Kasumi-1 (cell line): ENCODE data around the gene TATDN2.

Experiments
- DNase-seq, 2 experiments: peaks; one replicate each; lab custom pipeline; 2025; lab: John Stamatoyannopoulos, UW

Gene TATDN2

GRCh38 chr3:10248184-10248983, at the start of gene TATDN2:
Gene TATDN2 (plus strand): TSS chr3:10248459. CDS start chr3:10249201, 742 bp downstream.
- peak; percentile 94 for DNase-seq

DNA sequence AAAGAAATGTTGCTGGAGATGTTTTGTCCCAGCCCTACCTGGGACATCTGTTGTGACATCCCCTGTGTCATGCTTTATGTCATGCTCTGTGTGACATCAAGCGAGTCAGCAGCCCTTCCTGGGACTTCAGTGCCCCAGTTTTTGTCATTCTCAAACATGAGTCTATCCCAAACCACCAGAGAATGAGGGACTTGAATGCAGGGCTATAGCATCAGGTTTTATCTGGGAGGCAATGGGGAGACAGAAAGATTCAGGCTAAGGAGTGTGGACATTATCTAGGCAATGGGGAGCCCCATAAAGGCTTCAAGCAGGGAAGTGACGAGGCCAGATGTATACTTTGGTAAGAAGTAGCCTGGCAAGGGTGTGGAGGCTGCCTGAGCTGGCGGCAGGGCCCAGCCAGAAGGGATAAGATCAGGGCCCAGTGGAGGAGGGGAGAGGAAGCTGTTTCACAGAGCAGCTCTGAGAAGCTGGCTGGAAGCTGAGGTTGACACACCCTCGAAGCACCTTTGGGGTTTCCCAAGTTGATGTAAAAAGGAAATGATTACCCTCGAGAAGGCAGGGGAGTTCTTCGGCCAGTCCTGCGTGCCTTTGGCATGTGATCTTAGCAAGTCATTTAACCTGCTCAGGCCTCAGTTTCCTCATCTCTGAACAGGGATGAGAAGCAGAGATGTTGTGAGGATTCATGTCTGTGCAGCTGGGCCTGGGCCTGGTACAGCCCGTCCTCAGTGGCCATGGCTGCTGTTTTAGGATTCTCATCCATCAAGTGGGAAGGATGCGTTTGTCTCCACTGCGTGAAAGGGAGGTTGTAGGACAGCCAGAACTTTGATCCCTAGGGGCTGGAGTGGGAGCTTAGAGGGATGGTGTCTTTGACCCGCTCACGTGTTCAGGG, 49.3 kb upstream of the TATDN2 start:
- peak in 1 of 2 experiments; percentile 17 for DNase-seq

DNA sequence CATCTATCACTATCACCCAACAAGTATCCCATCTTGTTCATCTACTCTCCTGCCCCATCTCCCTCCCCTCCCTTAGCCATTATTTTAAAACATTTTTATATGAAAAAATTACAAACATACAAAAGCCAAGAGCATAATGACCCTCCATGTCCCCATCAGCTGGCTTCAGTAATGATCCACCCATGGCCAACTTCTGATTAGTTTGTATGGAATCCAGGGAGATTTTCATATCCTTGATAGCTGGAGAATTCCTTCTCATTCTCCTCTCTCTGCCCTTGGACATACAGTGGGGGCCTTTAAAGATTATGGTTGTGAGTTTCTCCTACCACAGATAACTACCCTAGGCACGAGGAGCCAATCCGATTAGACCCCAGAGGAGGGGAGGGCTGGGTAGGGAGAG, 43.3 kb upstream of the TATDN2 start:
- DNase-seq, result no peak

DNA sequence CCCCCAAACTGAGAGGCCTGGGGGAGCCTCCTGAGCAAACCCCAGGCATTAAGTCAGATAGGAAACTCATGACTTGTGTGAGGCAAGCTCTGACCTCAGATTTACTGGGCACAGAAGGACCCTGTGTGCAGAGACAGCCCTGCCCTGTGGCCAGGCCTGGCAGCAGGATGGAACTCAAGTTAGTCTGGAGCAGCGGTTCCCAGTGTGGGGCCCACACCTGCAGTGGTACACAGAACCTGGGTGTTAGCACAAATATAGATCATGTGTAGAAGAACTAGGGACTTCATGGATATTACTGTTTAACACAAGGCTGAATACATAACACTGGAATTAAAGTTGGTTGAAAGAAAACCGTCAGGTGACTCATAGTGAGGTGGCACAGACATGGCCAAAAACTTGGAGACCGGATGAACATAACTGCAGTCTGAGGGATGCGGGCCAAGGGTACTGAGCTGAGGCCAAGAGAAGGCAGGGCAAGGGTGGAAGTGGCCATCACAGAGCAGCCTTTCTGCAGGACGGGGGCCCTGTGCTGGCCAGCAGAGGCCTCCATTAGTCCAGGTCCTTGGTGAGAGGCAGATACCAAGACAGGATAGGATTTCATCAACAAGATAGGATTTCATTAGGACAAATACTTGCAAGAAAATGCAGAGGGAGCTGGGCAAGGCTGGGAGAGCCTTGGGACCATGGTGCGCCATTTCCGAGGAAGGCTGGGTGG, 42.7 kb upstream of the TATDN2 start:
- DNase-seq, result no peak

GRCh38 chr3:10206166-10206511, 42.1 kb upstream of the TATDN2 start:
- DNase-seq, result no peak

DNA sequence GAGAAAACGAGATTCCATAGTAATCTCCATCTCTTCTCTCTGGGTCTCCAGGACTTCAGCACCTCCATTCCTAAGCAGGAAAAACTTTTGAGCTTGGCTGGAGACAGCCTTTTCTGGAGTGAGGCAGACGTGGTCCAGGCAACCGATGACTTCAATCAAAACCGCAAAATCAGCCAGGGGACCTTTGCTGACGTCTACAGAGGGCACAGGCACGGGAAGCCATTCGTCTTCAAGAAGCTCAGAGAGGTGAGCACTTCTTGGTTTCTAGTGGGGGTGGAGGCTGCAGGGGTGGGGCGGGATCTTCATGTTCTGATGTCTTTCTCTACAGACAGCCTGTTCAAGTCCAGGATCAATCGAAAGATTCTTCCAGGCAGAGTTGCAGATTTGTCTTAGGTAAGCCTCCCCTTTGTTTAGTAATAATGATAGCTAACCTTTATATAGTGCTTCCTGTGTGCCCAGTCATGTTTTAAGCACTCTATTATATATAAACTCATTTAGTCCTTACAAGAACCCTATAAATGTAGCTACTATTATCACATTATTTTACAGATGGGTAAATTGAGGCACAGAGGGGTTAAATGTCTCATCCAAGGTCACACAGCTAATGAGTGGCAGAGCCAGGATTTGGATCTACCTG, 35.0 kb upstream of the TATDN2 start:
- no peak for DNase-seq

DNA sequence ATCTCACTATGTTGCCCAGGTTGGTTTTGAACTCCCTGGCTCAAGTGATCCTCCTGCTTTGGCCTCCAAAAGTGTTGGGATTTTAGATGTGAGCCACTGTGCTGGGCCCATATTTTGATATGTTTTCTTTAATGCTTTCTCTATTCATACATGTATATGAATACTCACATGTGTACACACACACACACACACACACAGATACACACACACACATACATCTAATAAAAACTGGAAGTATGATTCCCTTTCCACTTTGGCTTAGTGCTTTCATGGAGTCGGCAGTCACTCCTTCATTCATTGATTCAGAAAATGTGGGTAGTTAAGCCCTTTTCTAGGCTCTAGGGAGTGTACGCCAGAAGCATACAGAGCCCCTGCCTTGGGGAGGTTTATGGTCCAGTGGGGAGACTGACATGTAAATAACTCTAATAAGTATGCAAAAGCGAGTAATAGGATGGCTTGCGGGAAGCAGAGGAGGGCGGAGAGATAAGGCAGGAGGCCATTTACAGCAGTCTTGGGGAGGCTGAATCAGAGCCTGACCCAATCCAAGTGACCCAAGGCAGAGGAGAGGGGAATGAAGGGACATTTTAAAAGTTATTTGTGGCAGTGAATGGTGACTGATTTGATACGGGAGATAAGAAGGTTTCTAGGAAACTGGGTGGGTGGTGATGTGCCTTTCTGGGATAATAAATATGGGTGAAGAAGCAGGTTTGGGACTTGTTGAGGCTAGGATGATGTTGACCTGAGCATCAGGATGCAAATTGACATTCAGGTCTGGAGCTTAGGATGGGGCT, 32.5 kb upstream of the TATDN2 start:
- DNase-seq, result no peak

DNA sequence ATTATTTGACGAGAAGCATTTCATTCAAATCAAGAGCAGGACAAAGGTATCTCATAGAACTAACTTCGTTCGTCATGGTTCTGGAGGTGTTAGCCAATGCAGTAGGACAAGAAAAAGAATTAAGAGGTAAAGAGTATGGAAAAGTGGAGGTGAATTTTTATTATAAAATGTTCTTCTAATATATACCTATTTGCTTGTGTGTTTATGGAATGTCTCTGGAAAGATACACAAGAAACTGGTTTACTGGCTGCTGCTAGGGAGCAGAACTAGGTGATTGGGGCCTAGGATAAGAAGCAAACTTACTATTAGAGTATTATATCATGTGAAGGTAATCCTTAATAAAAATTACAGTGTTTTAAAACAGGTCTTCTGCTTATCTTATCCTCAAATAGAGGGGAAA, 30.9 kb upstream of the TATDN2 start:
- DNase-seq, result no peak

GRCh38 chr3:10219737-10220136, 28.5 kb upstream of the TATDN2 start:
- DNase-seq, result no peak

DNA sequence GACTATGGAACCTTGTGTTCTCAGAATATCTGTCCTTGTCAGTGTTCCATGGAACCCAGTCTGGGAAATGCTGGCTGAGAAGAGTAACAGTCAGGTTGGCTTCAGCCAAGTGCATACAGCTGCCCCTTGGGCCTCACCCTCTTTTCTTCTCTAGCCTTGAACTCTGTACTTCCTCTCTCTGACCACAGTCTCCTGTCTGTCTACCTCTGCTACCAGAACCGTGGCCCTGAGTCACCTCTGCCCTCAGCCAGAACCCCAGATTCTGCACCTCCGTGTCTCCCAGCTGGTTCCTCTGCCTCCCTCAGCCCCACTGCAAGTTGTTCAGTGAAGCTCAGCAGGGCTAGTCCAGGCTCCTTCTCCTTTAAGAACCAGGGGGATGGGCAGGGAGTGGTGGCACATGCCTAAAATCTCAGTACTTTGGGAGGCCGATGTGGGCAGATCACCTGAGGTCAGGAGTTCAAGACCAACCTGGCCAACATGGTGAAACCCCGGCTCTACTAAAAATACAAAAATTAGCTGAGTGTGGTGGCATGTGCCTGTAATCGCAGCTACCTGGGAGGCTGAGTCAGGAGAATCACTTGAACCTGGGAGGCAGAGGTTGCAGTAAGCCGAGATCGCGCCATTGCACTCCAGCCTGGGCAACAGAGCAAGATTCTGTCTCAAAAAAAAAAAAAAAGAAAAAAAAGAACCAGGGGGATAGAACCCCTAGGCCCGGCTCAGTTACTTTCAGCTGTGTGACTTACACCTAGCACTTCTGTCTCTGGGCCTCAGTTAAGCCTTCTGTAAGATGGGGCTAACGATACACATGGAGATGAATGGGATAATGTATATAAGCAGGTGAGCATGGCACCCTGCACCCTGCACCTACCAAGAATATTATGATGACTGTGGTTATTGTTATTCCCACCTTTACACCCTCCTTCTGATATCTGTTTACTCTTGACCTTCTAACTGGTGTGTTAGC, 24.3 kb upstream of the TATDN2 start:
- peak; percentile 61 to 62 for DNase-seq

- peak; percentile 84 to 85 for DNase-seq
Observed at GRCh38 chr3:10224794-10225665, 23.2 kb upstream of the TATDN2 start.

GRCh38 chr3:10226293-10226692, 22.0 kb upstream of the TATDN2 start:
- no peak for DNase-seq

DNA sequence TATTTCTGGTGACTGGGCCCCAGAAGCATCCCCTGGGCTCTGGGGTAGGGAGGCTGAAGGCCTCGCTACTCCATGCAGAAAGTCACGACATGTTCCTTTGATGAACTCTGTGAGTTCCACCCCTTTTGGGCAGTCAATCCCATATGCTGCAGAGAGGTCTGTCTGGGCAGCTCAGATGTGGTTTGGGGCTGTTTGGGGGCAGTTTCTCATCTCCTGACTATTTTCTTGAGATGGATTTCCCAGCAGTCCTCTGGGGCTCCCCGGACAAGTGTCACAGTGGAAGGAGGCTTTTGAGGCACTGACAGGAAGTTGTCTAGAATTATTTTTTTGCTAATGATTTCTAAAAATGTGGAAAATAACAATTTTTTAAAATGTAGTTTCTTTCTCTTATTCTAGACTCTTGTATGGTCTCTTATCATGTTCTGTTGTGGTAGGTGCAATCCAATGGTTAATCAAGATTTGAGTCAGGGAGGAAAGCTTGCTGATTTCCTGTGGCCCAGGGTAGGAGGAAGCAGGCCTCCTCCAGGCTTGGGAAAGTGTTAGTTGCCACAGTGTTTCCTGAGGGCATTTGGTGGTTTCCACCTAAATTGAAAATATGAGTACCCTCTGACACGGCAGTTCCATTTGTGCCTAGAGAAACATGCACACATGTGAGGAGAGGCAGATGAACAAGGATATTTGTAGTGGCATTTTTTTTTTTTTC, 19.9 kb upstream of the TATDN2 start:
- DNase-seq, result peak; percentile 92 to 94

GRCh38 chr3:10229576-10229975, 18.7 kb upstream of the TATDN2 start:
- DNase-seq, result no peak

GRCh38 chr3:10232137-10232536, 16.1 kb upstream of the TATDN2 start:
- peak; percentile 47 to 48 for DNase-seq

GRCh38 chr3:10233988-10234387, 14.3 kb upstream of the TATDN2 start:
- DNase-seq, result no peak

GRCh38 chr3:10234526-10235230, 13.6 kb upstream of the TATDN2 start:
- no peak for DNase-seq

DNA sequence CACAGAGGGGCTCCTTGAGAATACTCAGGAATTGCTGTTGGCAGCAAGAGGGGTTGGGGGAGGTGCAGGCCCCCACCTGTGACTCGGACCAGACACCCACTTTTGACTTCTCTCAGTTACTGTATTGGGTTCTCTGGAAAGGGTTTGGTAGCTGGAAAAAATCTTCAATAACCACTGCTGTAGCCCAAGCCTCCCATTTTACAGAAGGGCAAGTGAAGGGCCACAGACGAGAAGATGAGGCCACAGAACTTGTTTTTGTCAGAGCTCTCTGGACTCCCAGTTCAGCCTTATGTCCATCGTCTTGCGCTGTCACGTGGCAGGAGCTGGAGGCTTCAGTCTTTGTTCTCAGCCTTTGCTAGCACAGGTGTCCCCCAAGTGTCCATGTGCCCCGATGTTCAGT, 12.7 kb upstream of the TATDN2 start:
- DNase-seq, result no peak
